ENCODE data around the gene SLC44A5. TPM values are rescaled to one million over a fixed set of nuclear protein-coding genes. Genes with fewer than 3 reads are reported as not detected.
A peak's percentile ranks its signal among the peaks of the same experiment; 100 is the strongest.
"Not testable (repeated sequence)": the region's sequence is repeated elsewhere in the genome, so short reads cannot be mapped to it uniquely, and the experiment has no call there.

The SLC44A5 gene
- total and polyA plus RNA-seq, 2 experiments from 2014 or later, result 3.3 to 11.7 TPM

GRCh38 chr1:75258351-75258750 is 352.6 kb downstream of the SLC44A5 start:
- Histone ChIP-seq H3K36me3 (ENCODE audit: insufficient read depth) (no peaks in the 10 kb centered on the region), H3K27ac (ENCODE audit: low read depth) (no peak overlapping the region), H3K4me3 (no peak overlapping the region), H3K79me2 (replicated peaks; ENCODE audit: insufficient read depth) (no peaks in the 10 kb centered on the region), H3K4me2 (no peak overlapping the region), H3F3A (replicated peaks; ENCODE audit: low read depth) (no peaks in the 10 kb centered on the region), H2AFZ (no peak overlapping the region), H3K9me2 (ENCODE audit: insufficient read depth) (no peaks in the 10 kb centered on the region), H3K4me1 (ENCODE audit: insufficient read depth) (no peaks in the 10 kb centered on the region), H4K20me1 (replicated peaks; ENCODE audit: insufficient read depth) (no peaks in the 10 kb centered on the region), H3K27me3 (ENCODE audit: insufficient read depth) (no peaks in the 10 kb centered on the region)
- ATAC-seq (no peak), DNase-seq (ENCODE audit: low spot score) (no peak)
- H3K4me3 Mint-ChIP-seq, result no peak overlapping the region
- no peaks in the 10 kb centered on the region for H3K36me3 Mint-ChIP-seq (ENCODE audit: low read depth)
- H3K4me1 Mint-ChIP-seq, result no peaks in the 10 kb centered on the region
- H3K9me3 Mint-ChIP-seq, result no peaks in the 10 kb centered on the region
- H3K27me3 Mint-ChIP-seq (ENCODE audit: insufficient read depth, low read depth, poor library complexity), result peaks cover 2% of the 10 kb centered on the region
- no peak for TF ChIP-seq STAT1 (IDR thresholded peaks at IDR 0.05; ENCODE audit: unreplicated experiment)
- no peak overlapping the region for H3K27ac Mint-ChIP-seq

GRCh38 chr1:75257424-75257823 is 353.5 kb downstream of the SLC44A5 start:
- Histone ChIP-seq H3K36me3 (ENCODE audit: insufficient read depth) (no peaks in the 10 kb centered on the region), H3K9me2 (ENCODE audit: insufficient read depth) (no peaks in the 10 kb centered on the region), H3K79me2 (replicated peaks; ENCODE audit: insufficient read depth) (no peaks in the 10 kb centered on the region), H3K4me2 (no peak overlapping the region), H3K27ac (ENCODE audit: low read depth) (no peak overlapping the region), H3K4me3 (no peak overlapping the region), H2AFZ (no peak overlapping the region), H3F3A (replicated peaks; ENCODE audit: low read depth) (no peaks in the 10 kb centered on the region), H3K27me3 (ENCODE audit: insufficient read depth) (no peaks in the 10 kb centered on the region), H3K4me1 (ENCODE audit: insufficient read depth) (no peaks in the 10 kb centered on the region), H4K20me1 (replicated peaks; ENCODE audit: insufficient read depth) (no peaks in the 10 kb centered on the region)
- no peak overlapping the region for H3K27ac Mint-ChIP-seq
- no peaks in the 10 kb centered on the region for H3K36me3 Mint-ChIP-seq (ENCODE audit: low read depth)
- peak; percentile 99 for ATAC-seq
- H3K4me3 Mint-ChIP-seq, result no peak overlapping the region
- peak; percentile 78 for DNase-seq (ENCODE audit: low spot score)
- peaks cover 2% of the 10 kb centered on the region for H3K27me3 Mint-ChIP-seq (ENCODE audit: insufficient read depth, low read depth, poor library complexity)
- no peaks in the 10 kb centered on the region for H3K4me1 Mint-ChIP-seq
- no peaks in the 10 kb centered on the region for H3K9me3 Mint-ChIP-seq
- TF ChIP-seq CTCF (conservative IDR thresholded peaks at IDR 0.05; ENCODE audit: low read depth in 2 of 2) (peak; percentile 59 to 70), ZNF462 (CRISPR knock-in tag; IDR thresholded peaks at IDR 0.05) (no peak; the same call in 1 of the 2 replicates), CREB1 (CRISPR knock-in tag; IDR thresholded peaks at IDR 0.05; ENCODE audit: low read depth) (no peak), NANOG (IDR thresholded peaks at IDR 0.05; ENCODE audit: borderline replicate concordance) (no peak)

GRCh38 chr1:75250114-75250513 is 360.8 kb downstream of the SLC44A5 start:
- not testable (repeated sequence) for H4K20me1 ChIP-seq (replicated peaks; ENCODE audit: insufficient read depth)

More at GRCh38 chr1:75250114-75250513, 360.8 kb downstream of the SLC44A5 start:
- not testable (repeated sequence) for H3K4me1 ChIP-seq (ENCODE audit: insufficient read depth); H3K27me3 ChIP-seq (ENCODE audit: insufficient read depth); H3K4me3 ChIP-seq; H3K4me3 Mint-ChIP-seq; H3F3A ChIP-seq (replicated peaks; ENCODE audit: low read depth); H3K36me3 Mint-ChIP-seq (ENCODE audit: low read depth); H3K27ac ChIP-seq (ENCODE audit: low read depth); H3K4me1 Mint-ChIP-seq; H3K4me2 ChIP-seq; H3K27me3 Mint-ChIP-seq (ENCODE audit: insufficient read depth, low read depth, poor library complexity); H3K36me3 ChIP-seq (ENCODE audit: insufficient read depth); H3K79me2 ChIP-seq (replicated peaks; ENCODE audit: insufficient read depth); H3K9me2 ChIP-seq (ENCODE audit: insufficient read depth); DNase-seq (ENCODE audit: low spot score); H3K9me3 Mint-ChIP-seq; H3K27ac Mint-ChIP-seq; H2AFZ ChIP-seq; ATAC-seq
